Measurements from ENCODE around the gene CEP170B. TPM values are rescaled to one million over a fixed set of nuclear protein-coding genes. Genes with fewer than 3 reads are reported as not detected.

Gene CEP170B
- total and polyA plus RNA-seq, 2 of the 13 experiments (the other 11 are each of a cell fraction or from before 2014, with no cell fraction given) = 4.3 to 8.8 TPM

DNA sequence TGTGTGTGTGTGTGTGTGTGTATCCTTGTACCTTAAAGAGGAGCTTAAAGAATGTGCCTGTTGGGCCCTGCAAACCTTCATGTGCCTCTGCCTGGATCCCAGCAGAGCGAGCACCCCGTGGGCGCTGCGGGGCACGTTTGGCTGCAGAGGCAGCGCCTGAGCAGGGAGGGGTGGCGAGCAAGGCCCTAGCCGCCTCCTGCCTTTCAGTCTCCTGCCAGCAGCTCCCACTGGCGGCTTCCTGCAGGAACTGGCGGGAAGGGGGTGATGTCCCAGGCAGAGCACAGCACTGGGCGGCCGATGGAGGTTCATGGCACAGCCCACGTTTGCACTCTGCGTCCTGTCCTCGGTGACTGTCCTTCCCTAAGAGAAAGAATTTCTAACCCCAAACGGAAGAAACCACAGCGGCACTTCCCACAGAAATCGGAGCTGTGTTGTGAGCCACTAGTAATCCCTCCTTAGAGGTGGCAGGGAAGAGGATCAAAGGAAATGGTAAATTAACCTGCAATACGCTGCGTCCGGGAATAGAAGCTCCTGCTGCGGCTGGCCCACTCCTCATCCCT lies 44.3 kb upstream of the CEP170B start (continued):
- no peak for TF ChIP-seq ZNF577 (CRISPR knock-in tag; IDR thresholded peaks at IDR 0.05; ENCODE audit: borderline replicate concordance, low read depth)
- no peak for TF ChIP-seq ZBTB3 (CRISPR knock-in tag; IDR thresholded peaks at IDR 0.05; ENCODE audit: borderline replicate concordance, low read depth)
- TF ChIP-seq, protein P1, sequence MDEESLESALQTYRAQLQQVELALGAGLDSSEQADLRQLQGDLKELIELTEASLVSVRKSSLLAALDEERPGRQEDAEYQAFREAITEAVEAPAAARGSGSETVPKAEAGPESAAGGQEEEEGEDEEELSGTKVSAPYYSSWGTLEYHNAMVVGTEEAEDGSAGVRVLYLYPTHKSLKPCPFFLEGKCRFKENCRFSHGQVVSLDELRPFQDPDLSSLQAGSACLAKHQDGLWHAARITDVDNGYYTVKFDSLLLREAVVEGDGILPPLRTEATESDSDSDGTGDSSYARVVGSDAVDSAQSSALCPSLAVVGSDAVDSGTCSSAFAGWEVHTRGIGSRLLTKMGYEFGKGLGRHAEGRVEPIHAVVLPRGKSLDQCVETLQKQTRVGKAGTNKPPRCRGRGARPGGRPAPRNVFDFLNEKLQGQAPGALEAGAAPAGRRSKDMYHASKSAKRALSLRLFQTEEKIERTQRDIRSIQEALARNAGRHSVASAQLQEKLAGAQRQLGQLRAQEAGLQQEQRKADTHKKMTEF (CRISPR knock-in tag; IDR thresholded peaks at IDR 0.05) = peak; percentile 50; the same call in 1 of the 2 replicates
- TF ChIP-seq RAD51 (IDR thresholded peaks at IDR 0.05; ENCODE audit: borderline replicate concordance) = no peak
- TF ChIP-seq, protein P2, sequence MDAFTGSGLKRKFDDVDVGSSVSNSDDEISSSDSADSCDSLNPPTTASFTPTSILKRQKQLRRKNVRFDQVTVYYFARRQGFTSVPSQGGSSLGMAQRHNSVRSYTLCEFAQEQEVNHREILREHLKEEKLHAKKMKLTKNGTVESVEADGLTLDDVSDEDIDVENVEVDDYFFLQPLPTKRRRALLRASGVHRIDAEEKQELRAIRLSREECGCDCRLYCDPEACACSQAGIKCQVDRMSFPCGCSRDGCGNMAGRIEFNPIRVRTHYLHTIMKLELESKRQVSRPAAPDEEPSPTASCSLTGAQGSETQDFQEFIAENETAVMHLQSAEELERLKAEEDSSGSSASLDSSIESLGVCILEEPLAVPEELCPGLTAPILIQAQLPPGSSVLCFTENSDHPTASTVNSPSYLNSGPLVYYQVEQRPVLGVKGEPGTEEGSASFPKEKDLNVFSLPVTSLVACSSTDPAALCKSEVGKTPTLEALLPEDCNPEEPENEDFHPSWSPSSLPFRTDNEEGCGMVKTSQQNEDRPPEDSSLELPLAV (CRISPR knock-in tag; conservative IDR thresholded peaks at IDR 0.05; ENCODE audit: low read depth) = no peak
- TF ChIP-seq ZNF563 (CRISPR knock-in tag; IDR thresholded peaks at IDR 0.05) = no peak
- TF ChIP-seq, protein P3, sequence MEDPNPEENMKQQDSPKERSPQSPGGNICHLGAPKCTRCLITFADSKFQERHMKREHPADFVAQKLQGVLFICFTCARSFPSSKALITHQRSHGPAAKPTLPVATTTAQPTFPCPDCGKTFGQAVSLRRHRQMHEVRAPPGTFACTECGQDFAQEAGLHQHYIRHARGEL (CRISPR knock-in tag; IDR thresholded peaks at IDR 0.05) = no peak
- TF ChIP-seq MAZ (IDR thresholded peaks at IDR 0.05; ENCODE audit: borderline replicate concordance, low read depth, low read length) = 0 out of 2 replicates have a peak, but pooled peaks have one; percentile 41
- TF ChIP-seq MAZ (CRISPR knock-in tag; IDR thresholded peaks at IDR 0.05; ENCODE audit: low read depth) = peak; percentile 82; the same call in 1 of the 2 replicates
- TF ChIP-seq, protein P4, sequence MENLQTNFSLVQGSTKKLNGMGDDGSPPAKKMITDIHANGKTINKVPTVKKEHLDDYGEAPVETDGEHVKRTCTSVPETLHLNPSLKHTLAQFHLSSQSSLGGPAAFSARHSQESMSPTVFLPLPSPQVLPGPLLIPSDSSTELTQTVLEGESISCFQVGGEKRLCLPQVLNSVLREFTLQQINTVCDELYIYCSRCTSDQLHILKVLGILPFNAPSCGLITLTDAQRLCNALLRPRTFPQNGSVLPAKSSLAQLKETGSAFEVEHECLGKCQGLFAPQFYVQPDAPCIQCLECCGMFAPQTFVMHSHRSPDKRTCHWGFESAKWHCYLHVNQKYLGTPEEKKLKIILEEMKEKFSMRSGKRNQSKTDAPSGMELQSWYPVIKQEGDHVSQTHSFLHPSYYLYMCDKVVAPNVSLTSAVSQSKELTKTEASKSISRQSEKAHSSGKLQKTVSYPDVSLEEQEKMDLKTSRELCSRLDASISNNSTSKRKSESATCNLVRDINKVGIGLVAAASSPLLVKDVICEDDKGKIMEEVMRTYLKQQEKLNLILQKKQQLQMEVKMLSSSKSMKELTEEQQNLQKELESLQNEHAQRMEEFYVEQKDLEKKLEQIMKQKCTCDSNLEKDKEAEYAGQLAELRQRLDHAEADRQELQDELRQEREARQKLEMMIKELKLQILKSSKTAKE (CRISPR knock-in tag; IDR thresholded peaks at IDR 0.05; ENCODE audit: borderline replicate concordance) = peak; percentile 54; the same call in 1 of the 2 replicates
- TF ChIP-seq SNRNP70 (IDR thresholded peaks at IDR 0.05; ENCODE audit: low read depth, low read length) = no peak
- TF ChIP-seq, protein P5, sequence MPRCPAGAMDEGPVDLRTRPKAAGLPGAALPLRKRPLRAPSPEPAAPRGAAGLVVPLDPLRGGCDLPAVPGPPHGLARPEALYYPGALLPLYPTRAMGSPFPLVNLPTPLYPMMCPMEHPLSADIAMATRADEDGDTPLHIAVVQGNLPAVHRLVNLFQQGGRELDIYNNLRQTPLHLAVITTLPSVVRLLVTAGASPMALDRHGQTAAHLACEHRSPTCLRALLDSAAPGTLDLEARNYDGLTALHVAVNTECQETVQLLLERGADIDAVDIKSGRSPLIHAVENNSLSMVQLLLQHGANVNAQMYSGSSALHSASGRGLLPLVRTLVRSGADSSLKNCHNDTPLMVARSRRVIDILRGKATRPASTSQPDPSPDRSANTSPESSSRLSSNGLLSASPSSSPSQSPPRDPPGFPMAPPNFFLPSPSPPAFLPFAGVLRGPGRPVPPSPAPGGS (CRISPR knock-in tag; IDR thresholded peaks at IDR 0.05) = no peak
- TF ChIP-seq, protein P6, sequence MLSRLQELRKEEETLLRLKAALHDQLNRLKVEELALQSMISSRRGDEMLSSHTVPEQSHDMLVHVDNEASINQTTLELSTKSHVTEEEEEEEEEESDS (CRISPR knock-in tag; IDR thresholded peaks at IDR 0.05; ENCODE audit: borderline replicate concordance) = no peak
- TF ChIP-seq ZBTB7A (CRISPR knock-in tag; IDR thresholded peaks at IDR 0.05) = peak; percentile 91
- TF ChIP-seq CHCHD3 (CRISPR knock-in tag; IDR thresholded peaks at IDR 0.05) = no peak
- no peak for TF ChIP-seq ZNF17 (CRISPR knock-in tag; IDR thresholded peaks at IDR 0.05)
- no peak for TF ChIP-seq ZNF441 (CRISPR knock-in tag; IDR thresholded peaks at IDR 0.05; ENCODE audit: borderline replicate concordance)
- 0 out of 2 replicates have a peak, but pooled peaks have one; percentile 36 for TF ChIP-seq POLR2G (IDR thresholded peaks at IDR 0.05; ENCODE audit: low read depth, low read length)
- no peak for TF ChIP-seq IRX3 (CRISPR knock-in tag; IDR thresholded peaks at IDR 0.05; ENCODE audit: borderline replicate concordance, low read depth)
- 0 out of 2 replicates have a peak, but pooled peaks have one; percentile 32 for TF ChIP-seq THAP11 (CRISPR knock-in tag; IDR thresholded peaks at IDR 0.05)
- no peak for TF ChIP-seq ISL2 (CRISPR knock-in tag; IDR thresholded peaks at IDR 0.05)
- TF ChIP-seq AGO1 (IDR thresholded peaks at IDR 0.05; ENCODE audit: low read depth, low read length, poor library complexity, severe bottlenecking) = no peak
- TF ChIP-seq ZSCAN25 (CRISPR knock-in tag; IDR thresholded peaks at IDR 0.05) = peak; percentile 78; the same call in 1 of the 2 replicates
